ENCODE measurements around the gene GLT1D1. TPM values are rescaled to one million over a fixed set of nuclear protein-coding genes. Genes with fewer than 3 reads are reported as not detected.

The GLT1D1 gene
- not detected for total RNA-seq (2021; ENCODE audit: unreplicated experiment)
- not detected in 2 replicates for polyA plus RNA-seq (2012)
- percentile 4 among the genes with signal in this experiment for Bru-seq, nascent RNA
- percentile 6 among the genes with signal in this experiment for BruChase-seq, experiment 1, labeled RNA remaining after a 6-hour chase
- percentile 8 among the genes with signal in this experiment for BruChase-seq, experiment 2, labeled RNA remaining after a 2-hour chase
- long read RNA-seq: 0 reads

DNA sequence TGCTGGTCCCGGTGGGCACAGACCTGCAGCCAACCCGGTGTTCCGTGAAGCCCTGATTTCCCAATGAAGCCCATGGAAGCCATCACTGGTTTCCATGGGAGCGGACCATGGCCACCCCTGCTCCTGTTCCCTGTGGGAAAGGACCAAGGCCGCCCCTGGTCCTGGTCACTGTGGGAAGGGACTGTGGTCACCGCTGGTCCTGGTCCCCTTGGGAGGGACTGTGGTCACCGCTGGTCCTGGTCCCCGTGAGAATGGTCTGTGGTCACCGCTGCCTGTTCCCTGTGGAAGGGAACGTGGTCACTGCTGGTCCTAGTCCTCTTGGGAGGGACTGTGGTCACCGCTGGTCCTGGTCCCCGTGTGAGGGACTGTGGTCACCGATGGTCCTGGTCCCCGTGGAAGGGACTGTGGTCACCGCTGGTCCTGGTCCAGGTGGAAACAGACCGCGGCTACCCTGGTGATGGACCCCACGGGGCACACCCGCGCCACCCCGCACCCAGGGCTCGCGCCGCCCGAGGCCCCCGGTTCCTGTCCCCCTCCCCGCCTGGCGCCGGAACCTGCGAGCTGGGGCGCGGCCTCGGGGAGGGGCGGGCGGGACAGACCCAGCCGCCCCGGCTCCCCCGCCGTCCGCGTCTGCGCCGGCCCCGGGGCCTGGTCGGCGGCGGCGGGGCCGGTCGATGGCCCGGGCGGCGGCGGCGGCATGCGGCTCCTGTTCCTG lies at the start of gene GLT1D1:
GLT1D1 (plus strand) TSS at position 594 of the 715 bp plus-strand sequence; CDS start at position 698, 104 bp downstream.
- H4K20me1 ChIP-seq (ENCODE audit: insufficient read depth): no peaks in the 10 kb centered on the region
- BruUV-seq (replicated peaks): no TSS peak
- H3K4me2 ChIP-seq (ENCODE audit: low read length): no peak within 1 kb of the TSS
- DNase-seq (ENCODE audit: low read depth, low spot score) (no peak), ATAC-seq (no peak)
- H3K4me3 ChIP-seq (replicated peaks in 1 of 2; ENCODE audit: low read depth in 1 of 2, low read length in 2 of 2): no peak within 1 kb of the TSS
- ChIA-PET RAD21 (ENCODE audit: low non-redundant PET in 1 of 2, low total read pairs in 2 of 2, uncharacterized antibody in 2 of 2, unreplicated experiment in 2 of 2) (no interaction called here), POLR2A (no interaction called here), CTCF (no interaction called here)
- no peaks in the 10 kb centered on the region for H3K4me1 ChIP-seq (ENCODE audit: control insufficient read depth in 1 of 2, insufficient read depth in 2 of 2, low read length in 2 of 2)
- no peaks in the 10 kb centered on the region for H3K27me3 ChIP-seq (ENCODE audit: insufficient read depth, low read length)
- no peaks in the 10 kb centered on the region for H3K79me2 ChIP-seq (ENCODE audit: insufficient read depth, low read length)
- H3K36me3 ChIP-seq (ENCODE audit: control insufficient read depth in 1 of 2, insufficient read depth in 2 of 2, low read length in 2 of 2): no peaks in the 10 kb centered on the region
- intact Hi-C loops (cut with micrococcal nuclease): no loop called here
- H3K27ac ChIP-seq (ENCODE audit: low read depth, low read length): no peak within 1 kb of the TSS
- H3K9me3 ChIP-seq (ENCODE audit: control insufficient read depth in 1 of 2, insufficient read depth in 1 of 2, low read depth in 1 of 2, low read length in 2 of 2): no peaks in the 10 kb centered on the region
- no peak within 1 kb of the TSS for H3K9ac ChIP-seq (ENCODE audit: low read length)
- H2AFZ ChIP-seq (ENCODE audit: low read depth, low read length, poor library complexity, severe bottlenecking): no peak within 1 kb of the TSS
- no peaks in the 10 kb centered on the region for H3K9me2 ChIP-seq (ENCODE audit: insufficient read depth)
- TF ChIP-seq, protein P1, sequence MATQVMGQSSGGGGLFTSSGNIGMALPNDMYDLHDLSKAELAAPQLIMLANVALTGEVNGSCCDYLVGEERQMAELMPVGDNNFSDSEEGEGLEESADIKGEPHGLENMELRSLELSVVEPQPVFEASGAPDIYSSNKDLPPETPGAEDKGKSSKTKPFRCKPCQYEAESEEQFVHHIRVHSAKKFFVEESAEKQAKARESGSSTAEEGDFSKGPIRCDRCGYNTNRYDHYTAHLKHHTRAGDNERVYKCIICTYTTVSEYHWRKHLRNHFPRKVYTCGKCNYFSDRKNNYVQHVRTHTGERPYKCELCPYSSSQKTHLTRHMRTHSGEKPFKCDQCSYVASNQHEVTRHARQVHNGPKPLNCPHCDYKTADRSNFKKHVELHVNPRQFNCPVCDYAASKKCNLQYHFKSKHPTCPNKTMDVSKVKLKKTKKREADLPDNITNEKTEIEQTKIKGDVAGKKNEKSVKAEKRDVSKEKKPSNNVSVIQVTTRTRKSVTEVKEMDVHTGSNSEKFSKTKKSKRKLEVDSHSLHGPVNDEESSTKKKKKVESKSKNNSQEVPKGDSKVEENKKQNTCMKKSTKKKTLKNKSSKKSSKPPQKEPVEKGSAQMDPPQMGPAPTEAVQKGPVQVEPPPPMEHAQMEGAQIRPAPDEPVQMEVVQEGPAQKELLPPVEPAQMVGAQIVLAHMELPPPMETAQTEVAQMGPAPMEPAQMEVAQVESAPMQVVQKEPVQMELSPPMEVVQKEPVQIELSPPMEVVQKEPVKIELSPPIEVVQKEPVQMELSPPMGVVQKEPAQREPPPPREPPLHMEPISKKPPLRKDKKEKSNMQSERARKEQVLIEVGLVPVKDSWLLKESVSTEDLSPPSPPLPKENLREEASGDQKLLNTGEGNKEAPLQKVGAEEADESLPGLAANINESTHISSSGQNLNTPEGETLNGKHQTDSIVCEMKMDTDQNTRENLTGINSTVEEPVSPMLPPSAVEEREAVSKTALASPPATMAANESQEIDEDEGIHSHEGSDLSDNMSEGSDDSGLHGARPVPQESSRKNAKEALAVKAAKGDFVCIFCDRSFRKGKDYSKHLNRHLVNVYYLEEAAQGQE (IDR thresholded peaks at IDR 0.05; ENCODE audit: low read depth): no peak
- TF ChIP-seq RAD21 (IDR thresholded peaks at IDR 0.05; ENCODE audit: low read depth): no peak
- no peak for TF ChIP-seq ZNF274 (IDR thresholded peaks at IDR 0.05; ENCODE audit: low read depth, low read length)
- TF ChIP-seq TCF7L2 (IDR thresholded peaks at IDR 0.05; ENCODE audit: borderline replicate concordance, extremely low read depth, insufficient read depth, insufficient read length): no peak
- TF ChIP-seq, protein P2, sequence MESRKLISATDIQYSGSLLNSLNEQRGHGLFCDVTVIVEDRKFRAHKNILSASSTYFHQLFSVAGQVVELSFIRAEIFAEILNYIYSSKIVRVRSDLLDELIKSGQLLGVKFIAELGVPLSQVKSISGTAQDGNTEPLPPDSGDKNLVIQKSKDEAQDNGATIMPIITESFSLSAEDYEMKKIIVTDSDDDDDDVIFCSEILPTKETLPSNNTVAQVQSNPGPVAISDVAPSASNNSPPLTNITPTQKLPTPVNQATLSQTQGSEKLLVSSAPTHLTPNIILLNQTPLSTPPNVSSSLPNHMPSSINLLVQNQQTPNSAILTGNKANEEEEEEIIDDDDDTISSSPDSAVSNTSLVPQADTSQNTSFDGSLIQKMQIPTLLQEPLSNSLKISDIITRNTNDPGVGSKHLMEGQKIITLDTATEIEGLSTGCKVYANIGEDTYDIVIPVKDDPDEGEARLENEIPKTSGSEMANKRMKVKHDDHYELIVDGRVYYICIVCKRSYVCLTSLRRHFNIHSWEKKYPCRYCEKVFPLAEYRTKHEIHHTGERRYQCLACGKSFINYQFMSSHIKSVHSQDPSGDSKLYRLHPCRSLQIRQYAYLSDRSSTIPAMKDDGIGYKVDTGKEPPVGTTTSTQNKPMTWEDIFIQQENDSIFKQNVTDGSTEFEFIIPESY (IDR thresholded peaks at IDR 0.05; ENCODE audit: extremely low read depth, insufficient replicate concordance, low read length): no peak
- no peak for TF ChIP-seq POLR2A (IDR thresholded peaks at IDR 0.05; ENCODE audit: borderline replicate concordance, extremely low read depth, insufficient read depth, insufficient read length)
- TF ChIP-seq YY1 (IDR thresholded peaks at IDR 0.05; ENCODE audit: extremely low read depth, insufficient replicate concordance, low read depth, low read length): no peak
- TF ChIP-seq JUND (IDR thresholded peaks at IDR 0.05): no peak
- TF ChIP-seq EZH2phosphoT487 (IDR thresholded peaks at IDR 0.05; ENCODE audit: borderline replicate concordance): no peak
- TF ChIP-seq CEBPB (IDR thresholded peaks at IDR 0.05; ENCODE audit: low read depth): no peak
- TF ChIP-seq, protein P3, sequence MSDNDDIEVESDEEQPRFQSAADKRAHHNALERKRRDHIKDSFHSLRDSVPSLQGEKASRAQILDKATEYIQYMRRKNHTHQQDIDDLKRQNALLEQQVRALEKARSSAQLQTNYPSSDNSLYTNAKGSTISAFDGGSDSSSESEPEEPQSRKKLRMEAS (IDR thresholded peaks at IDR 0.05): no peak
